ENCODE data around the gene DLGAP3.

DLGAP3 gene

GRCh38 chr1:34904236-34905097, 25.0 kb downstream of the DLGAP3 start:
- DNase-seq (ENCODE audit: low read depth, low spot score), result no peak

GRCh38 chr1:34901919-34902318, 27.5 kb downstream of the DLGAP3 start:
- DNase-seq (ENCODE audit: low read depth, low spot score), result no peak

GRCh38 chr1:34900775-34901502, 28.5 kb downstream of the DLGAP3 start:
- DNase-seq (ENCODE audit: low read depth, low spot score), result no peak

- no peak for DNase-seq (ENCODE audit: low read depth, low spot score)
Measured at GRCh38 chr1:34899906-34900305, 29.5 kb downstream of the DLGAP3 start.

GRCh38 chr1:34899471-34899870, 30.0 kb downstream of the DLGAP3 start:
- DNase-seq (ENCODE audit: low read depth, low spot score), result no peak

GRCh38 chr1:34898330-34898761, 31.1 kb downstream of the DLGAP3 start:
- no peak for DNase-seq (ENCODE audit: low read depth, low spot score)

GRCh38 chr1:34896612-34897011, 32.8 kb downstream of the DLGAP3 start:
- no peak for DNase-seq (ENCODE audit: low read depth, low spot score)

- no peak for DNase-seq (ENCODE audit: low read depth, low spot score)
Measured at GRCh38 chr1:34889705-34890104, 39.7 kb downstream of the DLGAP3 start.

- DNase-seq (ENCODE audit: low read depth, low spot score), result no peak
Measured at GRCh38 chr1:34887593-34887992, 41.9 kb downstream of the DLGAP3 start.

- DNase-seq (ENCODE audit: low read depth, low spot score), result no peak
Measured at GRCh38 chr1:34885405-34886247, 43.8 kb downstream of the DLGAP3 start.

GRCh38 chr1:34884961-34885360, 44.5 kb downstream of the DLGAP3 start:
- DNase-seq (ENCODE audit: low read depth, low spot score), result no peak

- DNase-seq (ENCODE audit: low read depth, low spot score), result no peak
Measured at GRCh38 chr1:34884536-34884935, 44.9 kb downstream of the DLGAP3 start.

- DNase-seq (ENCODE audit: low read depth, low spot score), result no peak
Measured at GRCh38 chr1:34879230-34879629, 50.2 kb downstream of the DLGAP3 start.

- DNase-seq (ENCODE audit: low read depth, low spot score), result no peak
Measured at GRCh38 chr1:34876406-34876805, 53.0 kb downstream of the DLGAP3 start.

GRCh38 chr1:34874296-34874952, 55.0 kb downstream of the DLGAP3 start:
- no peak for DNase-seq (ENCODE audit: low read depth, low spot score)

- no peak for DNase-seq (ENCODE audit: low read depth, low spot score)
Measured at GRCh38 chr1:34872133-34872503, 57.3 kb downstream of the DLGAP3 start.

GRCh38 chr1:34871443-34872132, 57.9 kb downstream of the DLGAP3 start:
- no peak for DNase-seq (ENCODE audit: low read depth, low spot score)

- DNase-seq (ENCODE audit: low read depth, low spot score), result no peak
Measured at GRCh38 chr1:34870395-34870794, 59.1 kb downstream of the DLGAP3 start.

GRCh38 chr1:34869760-34870159, 59.7 kb downstream of the DLGAP3 start:
- DNase-seq (ENCODE audit: low read depth, low spot score), result no peak

GRCh38 chr1:34868230-34869049, 61.0 kb downstream of the DLGAP3 start:
- DNase-seq (ENCODE audit: low read depth, low spot score), result no peak

All from activated CD4-positive, CD25-positive, alpha-beta regulatory T cell treated with anti-CD3 and anti-CD28 coated beads, Interleukin-2, amount 50 U/mL, for 16 hours (primary cell).